NCI-H2107 treated with DMSO at 0.1 percent for 48 hours (cell line): ENCODE measurements around the gene CDAN1.

Experiments used
- DNase-seq: peaks from one replicate; lab custom pipeline; 2025; ENCODE audit not compliant: unreplicated experiment; lab: John Stamatoyannopoulos, UW

Gene CDAN1

GRCh38 chr15:42675021-42675420 is 61.9 kb downstream of the CDAN1 start:
- no peak for DNase-seq

GRCh38 chr15:42674472-42674871 is 62.5 kb downstream of the CDAN1 start:
- no peak for DNase-seq
